ENCODE results near the gene CYP39A1.
"Not testable (repeated sequence)": the region's sequence is repeated elsewhere in the genome, so short reads cannot be mapped to it uniquely, and the experiment has no call there.

The CYP39A1 gene

DNA sequence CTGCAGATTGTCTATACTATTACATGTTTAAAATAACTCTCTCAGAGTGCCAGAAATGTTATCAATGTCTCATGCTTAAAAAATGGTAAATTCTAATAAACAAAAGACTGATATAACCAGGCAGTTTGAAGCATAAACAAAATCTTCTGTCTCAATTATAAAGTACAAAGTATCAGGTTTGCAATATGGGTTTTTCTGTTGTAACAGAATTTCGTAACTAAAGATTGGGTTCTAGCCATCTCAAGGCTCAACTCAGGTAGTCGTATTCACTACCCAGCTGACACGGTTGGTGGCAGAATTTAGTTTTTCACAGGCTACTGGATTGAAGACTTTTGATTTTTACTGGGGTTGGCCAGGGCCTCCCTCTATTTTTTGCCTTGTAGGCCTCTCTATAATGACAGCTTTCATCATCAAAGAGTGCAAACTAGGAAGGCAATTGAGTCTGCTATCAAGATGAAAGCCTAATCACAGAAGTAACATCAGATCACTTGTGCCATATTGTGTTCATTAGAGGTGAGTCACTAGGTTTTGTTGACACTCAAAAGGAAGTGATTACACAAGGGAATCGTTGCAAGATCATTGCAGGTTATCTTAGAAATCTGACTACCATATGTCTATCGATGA, 3.6 kb downstream of the CYP39A1 start:
- no peak for DNase-seq

DNA sequence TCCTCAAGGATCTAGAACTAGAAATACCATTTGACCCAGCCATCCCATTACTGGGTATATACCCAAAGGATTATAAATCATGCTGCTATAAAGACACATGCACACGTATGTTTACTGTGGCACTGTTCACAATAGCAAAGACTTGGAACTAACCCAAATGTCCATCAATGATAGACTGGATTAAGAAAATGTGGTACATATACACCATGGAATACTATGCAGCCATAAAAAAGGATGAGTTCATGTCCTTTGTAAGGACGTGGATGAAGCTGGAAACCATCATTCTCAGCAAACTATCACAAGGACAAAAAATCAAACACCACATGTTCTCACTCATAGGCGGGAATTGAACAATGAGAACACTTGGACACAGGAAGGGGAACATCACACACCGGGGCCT, 4.5 kb downstream of the CYP39A1 start:
- DNase-seq: not testable (repeated sequence)

DNA sequence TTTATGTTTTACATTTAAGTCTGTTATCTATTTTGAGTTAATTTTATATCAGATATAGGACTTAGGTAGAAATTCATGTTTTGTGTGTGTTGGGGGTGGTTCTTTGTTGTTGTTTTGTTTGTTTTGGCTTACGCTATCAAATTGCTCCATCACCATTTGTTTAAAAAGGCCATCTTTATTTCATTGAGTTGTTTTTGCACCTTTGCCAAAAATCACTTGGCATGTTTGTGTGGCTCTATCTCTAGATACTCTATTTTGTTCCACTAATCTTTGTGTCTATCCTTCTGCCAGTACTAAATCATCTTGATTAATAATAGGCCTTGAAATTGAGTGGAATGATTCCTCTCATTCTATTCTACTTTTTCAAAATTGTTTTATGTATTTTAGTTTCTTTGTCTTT, 7.4 kb downstream of the CYP39A1 start:
- DNase-seq: no peak

DNA sequence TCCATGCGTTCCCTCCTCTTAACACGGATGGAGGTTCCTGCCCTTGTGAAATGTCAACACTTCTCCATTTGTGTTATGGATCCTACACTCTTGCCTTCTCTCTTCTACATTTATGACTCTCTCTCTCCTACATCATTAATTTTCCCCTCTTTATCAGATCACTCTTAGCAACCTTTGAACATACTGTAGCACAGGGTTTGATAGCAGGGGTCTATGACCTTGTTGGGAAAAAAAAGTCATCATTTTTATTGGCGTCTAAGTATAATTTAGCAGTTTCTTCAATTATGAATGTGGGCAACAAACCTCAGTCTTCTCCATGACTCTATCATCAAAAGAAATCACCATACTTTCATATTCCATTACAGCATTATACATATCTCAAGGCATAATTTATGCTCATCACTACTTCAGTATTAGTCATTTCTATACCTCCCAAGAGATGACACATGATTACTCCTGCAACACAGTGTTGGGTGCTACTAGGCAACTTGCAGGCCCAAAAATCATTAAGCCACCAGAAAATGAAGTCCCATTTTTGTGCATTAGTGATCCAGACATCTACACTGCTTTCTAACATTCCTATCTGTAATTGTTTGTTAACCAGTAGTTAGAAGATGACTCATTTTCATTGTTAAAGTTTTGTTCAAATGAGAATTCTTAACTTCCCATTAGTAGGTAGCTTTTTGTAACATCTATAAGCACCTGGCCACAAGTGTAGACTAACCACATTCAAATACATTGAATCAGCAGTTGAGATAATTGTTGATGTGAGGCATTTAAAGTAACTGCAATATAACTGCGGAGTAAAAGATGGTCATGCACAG, 9.5 kb downstream of the CYP39A1 start:
- no peak for DNase-seq

DNA sequence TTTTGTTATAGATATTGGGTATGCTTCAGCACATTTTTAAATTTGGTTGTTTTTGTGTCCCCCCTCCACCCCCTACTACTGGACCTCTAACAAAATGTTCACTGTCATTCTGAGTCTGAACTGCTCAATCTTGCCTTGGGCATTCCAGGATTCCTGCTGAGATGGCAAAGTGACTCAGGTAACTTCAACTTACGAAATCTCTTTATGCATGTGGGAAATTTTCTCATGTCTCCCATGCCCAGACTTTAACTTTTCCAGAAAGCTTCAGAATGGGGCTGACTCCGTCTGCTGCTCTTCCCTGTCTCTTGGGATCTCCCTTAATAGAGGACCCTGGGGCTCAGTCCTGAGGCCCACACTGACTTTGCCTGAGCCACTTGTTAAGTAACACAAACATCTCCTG, 14.0 kb downstream of the CYP39A1 start:
- no peak for DNase-seq

DNA sequence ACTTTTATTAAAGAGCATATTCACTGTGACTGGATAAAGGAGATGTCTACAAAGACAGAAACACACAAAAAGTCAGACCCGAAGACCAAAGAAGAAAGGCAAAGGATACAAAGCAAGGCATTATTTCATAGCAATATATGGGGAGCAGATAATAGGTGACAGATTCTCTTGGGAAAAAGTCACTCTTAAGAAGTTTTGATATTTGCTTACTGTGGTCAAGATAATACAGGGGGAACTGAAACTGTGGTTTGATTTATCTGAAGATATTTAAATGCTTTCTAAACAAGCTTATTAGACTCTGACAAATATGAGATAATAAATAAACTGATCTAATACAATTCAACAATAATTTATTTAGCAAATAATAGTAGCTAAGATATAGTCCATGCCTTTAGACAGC, 14.7 kb downstream of the CYP39A1 start:
- no peak for DNase-seq

DNA sequence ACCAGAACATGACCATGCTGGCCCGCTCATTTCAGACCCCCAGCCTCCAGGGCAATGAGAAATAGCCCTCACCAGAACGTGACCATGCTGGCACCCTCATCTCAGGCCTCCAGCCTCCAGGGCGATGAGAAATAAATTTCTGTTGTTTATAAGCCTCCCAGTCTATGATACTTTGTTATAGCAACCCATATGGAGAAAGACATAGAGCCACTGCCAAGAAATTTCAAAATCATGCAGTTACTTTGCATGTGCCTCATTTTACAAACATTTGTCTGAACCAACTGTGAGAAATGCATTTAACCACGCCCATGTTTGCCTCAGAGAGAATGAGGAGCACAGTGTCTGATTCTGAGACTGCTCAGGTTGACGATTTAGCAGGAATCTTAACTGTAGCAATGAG, 15.5 kb downstream of the CYP39A1 start:
- DNase-seq: no peak

DNA sequence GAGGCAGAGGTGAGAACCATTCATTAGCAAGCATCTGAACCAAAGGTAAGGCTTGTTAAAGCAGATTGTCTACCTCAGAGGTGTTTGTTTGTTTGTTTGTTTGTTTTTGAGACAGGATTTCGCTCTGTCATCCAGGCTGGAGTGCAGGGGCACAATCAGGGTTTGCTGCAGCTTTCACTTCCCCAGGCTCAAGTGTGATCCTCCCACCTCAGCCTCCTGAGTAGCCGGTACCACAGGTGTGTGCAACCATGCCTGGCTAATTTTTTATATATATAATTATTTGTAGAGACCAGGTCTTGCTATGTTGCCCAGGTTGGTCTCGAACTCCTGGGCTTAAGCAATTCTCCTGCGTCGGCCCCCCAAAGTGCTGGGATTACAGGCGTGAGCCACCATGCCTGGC, 17.2 kb downstream of the CYP39A1 start:
- no peak for DNase-seq

DNA sequence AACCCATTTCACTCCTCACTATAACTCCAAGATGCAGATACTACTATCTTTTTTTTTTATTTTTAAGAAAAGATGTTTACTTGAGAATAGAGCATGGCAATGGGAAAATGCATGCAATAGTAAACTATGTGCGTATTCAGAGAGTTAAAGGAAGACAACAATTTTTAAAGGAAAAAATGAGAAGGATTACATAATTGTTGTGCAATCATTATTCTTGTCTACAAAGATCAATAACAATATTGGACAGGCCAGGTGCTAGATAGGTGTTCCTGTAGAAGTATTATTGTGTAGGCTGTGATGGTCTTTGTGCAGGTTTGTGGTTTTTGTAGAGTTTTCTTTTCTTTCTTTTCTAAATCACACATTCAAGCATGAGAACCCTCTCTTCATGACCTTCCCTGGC, 20.6 kb downstream of the CYP39A1 start:
- DNase-seq: no peak

DNA sequence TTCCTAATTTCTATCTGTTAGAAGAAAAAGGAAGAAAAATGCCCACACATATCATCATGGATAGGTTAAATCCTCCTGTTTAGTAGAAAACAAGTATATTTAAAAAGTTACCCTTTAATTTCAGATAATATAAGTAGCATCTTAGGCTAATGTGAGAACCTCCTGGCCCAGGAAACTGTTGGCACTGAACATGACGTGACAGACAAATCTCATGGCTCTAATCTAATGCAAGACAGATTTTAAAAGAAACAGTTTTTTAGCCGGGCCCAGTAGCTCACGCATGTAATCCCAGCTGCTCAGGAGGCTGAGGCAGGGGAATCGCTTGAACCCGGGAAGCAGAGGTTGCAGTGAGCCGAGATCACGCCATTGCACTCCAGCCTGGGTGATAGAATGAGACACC, 22.9 kb downstream of the CYP39A1 start:
- no peak for DNase-seq

DNA sequence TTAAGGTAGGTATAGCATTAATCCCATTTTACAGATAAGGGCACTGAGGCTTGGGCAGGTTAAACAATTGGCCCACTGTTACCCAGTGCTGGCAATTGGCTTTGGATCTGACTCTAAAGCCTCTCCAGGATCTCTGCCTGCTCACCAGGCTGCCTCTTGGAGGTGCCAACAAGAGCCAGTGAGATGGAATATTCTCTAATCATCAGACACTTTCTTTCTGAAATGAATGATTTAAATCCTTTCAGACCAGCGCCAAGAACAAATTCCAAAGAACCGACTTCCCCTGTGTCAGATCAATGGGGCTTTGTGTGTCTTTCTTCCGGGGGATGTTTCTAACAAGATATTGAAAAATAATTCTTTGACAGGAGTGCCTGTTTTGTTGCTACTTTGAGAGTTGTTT, 23.6 kb downstream of the CYP39A1 start:
- DNase-seq: no peak

DNA sequence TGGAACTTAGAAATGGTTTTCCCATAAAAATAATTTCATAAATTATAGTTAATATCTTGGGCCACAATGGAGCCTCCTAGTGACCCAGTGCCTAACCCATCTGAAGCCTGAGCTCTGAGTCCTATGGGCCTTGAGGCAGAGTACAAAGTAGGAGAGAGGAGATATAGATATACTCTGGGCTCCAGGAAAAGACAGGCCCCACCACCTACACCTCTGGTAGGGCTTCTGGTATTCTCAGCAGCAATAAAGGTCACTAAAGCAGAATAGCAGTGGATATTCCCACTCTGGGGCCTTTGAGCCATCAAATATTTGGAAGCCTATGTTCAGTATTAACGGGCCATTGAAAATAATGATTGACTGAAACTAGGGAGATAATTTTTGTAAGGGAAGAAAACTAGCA, 24.1 kb downstream of the CYP39A1 start:
- DNase-seq: no peak

DNA sequence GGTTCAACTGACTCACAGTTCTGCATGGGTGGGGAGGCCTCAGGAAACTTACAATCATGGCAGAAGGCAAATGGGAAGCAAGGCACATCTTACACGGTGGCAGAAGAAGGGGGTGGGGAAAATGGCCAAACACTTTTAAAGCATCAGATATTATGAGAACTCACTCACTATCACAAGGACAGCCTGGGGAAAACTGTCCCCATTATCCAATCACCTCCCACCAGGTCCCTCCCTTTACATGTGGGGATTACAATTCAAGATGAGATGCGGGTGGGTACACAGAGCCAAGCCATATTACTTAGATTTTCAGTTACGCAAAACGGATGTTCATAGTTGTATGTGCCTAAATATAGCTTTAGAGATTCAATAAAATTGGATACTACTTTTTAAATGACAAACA, 25.6 kb downstream of the CYP39A1 start:
- DNase-seq: no peak

DNA sequence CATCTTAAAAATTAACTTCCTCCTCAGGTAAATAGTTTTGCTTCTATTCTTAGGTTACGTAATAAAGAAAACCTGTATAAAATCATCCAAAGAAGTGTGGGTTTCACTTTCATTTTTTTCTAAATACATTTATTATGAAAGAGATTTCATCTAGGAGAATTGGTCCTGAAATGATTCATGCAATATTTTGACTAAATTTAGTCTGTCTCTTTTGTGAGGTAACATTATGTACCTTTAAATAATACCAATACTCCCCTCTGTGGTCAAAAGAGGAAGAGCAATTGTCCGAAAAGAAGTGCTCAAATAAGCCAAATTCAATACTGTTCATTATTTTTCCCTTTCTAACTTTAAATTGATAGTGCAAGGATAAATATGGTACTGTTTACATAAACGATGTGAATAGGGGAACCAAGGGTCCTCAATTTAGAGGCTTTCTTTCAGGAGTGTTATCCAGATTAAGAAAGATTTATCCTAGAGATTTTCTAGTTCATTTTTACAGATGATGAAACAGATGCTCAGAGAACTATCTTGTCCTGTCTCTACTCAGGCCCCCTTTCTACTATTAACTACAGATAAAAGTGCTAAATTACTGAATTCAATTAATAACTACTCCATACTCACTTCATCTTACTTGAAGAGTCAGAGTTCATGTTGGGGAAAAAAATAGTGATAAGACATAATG, 26.2 kb downstream of the CYP39A1 start:
- peak in 1 of 5 donors; percentile 23 for DNase-seq

DNA sequence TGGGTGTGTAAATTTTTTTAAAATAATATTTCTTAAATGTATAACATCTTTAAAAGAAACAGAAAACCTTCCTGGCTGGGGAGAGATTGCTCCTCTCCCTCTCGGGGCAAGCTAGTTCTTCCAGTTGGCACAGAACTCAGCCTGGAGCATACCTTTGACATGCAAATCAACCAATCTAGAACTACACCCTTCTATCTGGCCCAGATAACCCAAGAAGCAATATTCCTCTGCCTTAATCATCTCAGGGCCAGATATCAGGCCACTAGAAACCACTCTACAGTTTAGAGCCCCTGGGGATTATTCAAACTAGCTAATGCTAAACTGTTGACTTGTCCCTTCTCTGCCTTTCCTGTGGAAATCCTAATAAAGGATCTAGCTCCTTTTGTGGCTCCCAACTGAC, 33.9 kb downstream of the CYP39A1 start:
- no peak for DNase-seq

DNA sequence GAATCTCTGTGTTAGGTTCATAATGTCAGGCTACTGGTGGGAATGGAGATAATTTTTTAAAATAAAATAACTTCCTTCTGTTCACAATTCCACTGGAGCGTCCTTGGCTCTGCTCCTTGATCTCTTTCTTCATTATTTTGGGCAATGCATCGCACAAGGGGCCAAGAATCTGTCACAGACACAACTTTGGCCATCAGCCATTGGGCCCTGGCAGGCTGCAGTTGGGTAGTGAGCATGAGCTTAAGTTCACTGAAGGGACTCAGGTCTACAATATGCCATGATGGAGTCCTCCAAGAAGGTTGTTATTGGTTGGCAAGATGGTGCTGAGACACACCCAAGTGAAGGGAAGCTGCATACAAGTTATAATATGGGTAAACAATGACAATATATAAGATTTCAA, 40.0 kb downstream of the CYP39A1 start:
- DNase-seq: no peak

DNA sequence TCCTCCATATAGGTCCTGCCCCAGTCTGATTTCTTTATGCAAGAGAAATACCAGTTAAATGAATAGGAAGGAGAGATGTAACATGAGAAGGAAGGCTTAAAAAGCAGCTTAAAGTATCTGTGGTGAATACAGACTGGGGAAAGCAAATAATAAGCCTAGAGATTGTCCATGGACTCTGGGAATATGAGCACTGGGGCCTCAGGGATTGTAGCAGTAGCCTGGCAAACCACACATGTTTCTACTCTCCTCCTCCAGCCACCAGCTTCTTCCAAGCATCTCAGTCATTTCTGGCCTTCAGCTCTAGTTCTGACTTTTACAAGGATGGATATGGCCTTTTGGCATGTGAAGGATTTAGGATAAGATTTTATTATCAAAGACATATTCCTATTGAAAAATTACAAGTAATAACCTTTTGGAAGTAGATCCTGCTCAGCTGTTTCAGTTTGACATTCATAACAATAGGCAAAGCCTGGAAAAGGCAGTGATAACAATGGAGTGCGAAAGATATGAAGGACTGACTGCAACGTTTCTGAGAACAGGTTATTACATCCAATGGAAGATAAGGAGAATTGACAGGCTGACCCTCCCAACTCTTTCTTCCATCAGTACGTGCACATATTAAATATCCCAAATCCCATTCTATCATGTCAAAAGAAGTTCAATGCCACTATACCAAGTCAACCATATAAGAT, 41.6 kb downstream of the CYP39A1 start:
- no peak for DNase-seq

DNA sequence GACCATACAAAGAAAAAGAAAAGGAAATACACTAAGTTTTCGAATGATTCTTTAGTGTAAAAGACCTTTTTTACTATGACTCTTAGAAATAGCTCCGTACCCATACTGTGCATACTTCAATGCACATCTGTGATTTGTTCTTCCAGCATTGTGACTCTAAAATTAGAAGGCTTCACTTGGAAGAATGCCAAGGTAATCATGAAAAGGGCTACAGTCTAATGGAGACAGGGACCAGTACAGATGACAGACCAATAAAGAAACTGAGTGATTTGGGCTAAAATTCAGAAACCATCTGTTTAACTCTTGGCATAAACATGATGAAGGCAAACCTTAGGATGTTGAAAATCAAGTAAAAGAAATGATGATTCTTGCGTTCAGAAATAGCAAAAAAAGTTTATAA, 46.3 kb downstream of the CYP39A1 start:
- DNase-seq: no peak

DNA sequence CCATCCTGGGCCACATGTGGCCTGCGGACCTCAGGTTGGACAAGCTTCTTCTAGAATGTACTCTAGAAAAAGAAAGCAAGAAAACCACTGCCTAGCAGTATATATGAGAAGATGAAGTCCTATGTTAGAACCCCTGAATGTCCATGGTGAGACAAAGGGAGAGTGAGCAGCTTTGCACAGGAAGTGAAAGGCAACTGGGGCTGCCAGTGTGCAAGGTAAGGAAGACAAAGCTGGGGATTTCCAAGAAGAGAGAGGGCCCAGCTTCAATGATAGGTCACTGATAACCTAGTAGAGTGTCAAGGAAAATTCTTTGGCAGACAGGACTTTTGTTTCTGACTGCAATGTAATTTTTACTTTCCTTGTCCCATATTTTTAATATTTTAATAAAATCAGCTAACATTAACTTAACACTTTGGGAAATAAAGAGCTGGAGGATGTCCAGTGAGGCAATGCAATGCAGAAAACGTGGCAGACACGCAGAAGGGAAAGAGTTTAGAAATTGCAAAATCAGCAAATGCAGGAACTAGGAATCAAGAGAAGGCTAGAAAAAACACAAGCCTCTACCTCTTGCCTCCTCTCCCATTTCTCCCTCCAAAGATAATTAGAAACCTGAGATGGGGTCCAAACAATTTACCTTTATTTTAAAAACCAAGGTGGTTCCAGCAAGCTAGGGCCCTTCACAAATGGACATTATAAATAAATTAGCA, 47.4 kb downstream of the CYP39A1 start:
- DNase-seq: no peak

DNA sequence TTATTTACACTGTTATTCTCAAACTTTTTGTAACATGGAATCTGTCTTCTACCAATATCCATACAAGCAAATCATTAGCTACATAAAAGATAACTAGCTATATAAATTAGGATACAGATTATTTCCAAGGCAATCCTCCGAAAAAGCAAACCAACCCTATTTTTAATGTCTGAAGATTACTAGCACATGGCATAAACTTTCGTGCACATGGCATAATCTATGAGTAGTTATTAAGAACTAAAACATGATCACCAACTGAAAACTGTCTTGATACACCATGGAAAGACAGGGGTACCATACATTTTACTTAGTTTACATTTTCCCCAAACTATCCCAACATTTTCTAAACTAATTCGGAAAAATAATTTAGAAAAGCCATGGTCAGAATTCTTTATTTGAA, 54.4 kb downstream of the CYP39A1 start:
- no peak for DNase-seq

DNA sequence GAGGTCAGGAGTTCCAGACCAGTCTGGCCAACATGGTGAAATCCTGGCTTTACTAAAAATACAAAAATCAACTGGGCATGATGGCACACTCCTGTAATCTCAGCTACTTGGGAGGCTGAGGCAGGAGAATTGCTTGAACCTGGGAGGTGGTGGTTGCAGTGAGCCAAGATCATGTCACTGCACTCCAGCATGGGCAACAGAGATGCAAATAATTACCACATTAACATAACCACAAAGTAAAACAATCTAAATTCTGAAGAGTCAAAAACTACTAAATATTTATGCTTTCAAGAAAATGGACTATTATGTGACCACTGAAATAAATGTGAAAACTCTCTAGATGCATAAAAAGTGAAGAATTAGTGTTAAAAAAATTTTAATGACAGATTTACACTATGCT, 59.9 kb downstream of the CYP39A1 start:
- no peak for DNase-seq

DNA sequence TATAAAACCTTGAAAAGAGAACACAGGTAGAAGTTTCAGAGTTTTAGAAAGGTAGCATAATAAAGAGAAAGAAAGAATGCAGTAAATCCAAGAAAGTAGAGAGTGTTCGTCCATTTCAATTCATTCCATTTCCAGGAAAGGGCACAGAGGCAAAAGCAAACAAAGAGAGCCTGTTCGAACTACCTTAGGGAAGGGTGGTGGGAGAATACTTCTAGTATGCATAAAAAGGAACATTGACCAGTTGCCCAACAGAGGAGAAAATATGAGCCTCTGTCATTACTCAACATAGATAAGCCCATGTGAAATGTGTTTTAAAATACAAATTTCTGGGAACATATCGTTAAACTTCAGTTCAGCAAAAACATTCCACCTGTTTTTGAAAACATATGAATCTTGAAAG, 60.6 kb downstream of the CYP39A1 start:
- no peak for DNase-seq

DNA sequence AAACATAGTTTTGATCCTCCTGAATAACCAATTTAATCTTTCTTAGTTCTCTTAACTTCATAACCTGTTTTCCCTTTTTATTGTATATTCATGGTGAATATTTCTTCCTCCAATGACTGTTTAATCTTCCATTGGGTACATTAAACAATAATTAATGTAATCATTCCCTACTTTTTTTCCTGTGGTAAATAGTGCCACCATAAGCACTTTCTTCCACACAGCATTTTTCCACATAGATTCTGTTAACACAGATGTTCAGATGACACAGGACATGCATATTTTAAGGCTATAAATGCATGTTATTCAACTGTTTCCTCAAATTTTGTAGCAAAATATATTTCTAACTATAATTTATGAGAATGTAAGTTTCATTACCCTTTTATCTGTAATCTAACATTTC, 61.9 kb downstream of the CYP39A1 start:
- no peak for DNase-seq
